Stomach (tissue), 9 donors: ENCODE measurements around the gene EYA2. TPM values are rescaled to one million over a fixed set of nuclear protein-coding genes. Genes with fewer than 3 reads are reported as not detected.

Source experiments
- DNase-seq, 2 donors: peaks; one replicate each; pipeline versions ENCODE4 v3.0.0 to v3.0.0-alpha.2; 2013 to 2019
- H3K27ac ChIP-seq, 5 donors: fragments of 200-600 bp in 4 of 5; sonication (generic) in 4 of 5; one replicate each; pipeline ENCODE4 v1.5.1; 2013 to 2019; ENCODE audit warnings: mild to moderate bottlenecking in 1 of 5, moderate library complexity in 1 of 5
- H3K27me3 ChIP-seq, 3 donors: fragments of 200-600 bp; sonication (generic); one replicate each; pipeline ENCODE4 v1.5.1; 2017 to 2019; ENCODE audit warnings: mixed run types in 1 of 3
- H3K36me3 ChIP-seq, 4 donors: fragments of 200-600 bp; sonication (generic); 1 replicate in 3 of 4; 2 replicates in 1 of 4; pipeline ENCODE4 v1.5.1; 2016 to 2019
- H3K4me1 ChIP-seq, 4 donors: fragments of 200-600 bp; sonication (generic); one replicate each; pipeline ENCODE4 v1.5.1; 2016 to 2019
- H3K4me3 ChIP-seq, 4 donors: fragments of 200-600 bp; sonication (generic) in 3 of 4; one replicate each; pipeline ENCODE4 v1.5.1; 2016 to 2019; ENCODE audit warnings: mild to moderate bottlenecking in 1 of 4
- H3K9me3 ChIP-seq, 4 donors: fragments of 200-600 bp; sonication (generic); one replicate each; pipeline ENCODE4 v1.5.1; 2016 to 2019
- CTCF ChIP-seq, 7 experiments: fragments of 450-650 bp in 4 of 7; fragments of 200-600 bp in 3 of 7; sonication (generic) in 3 of 7; IDR thresholded peaks; one replicate each; pipeline ENCODE4 v1.5.1; 2016 to 2019; ENCODE audit warnings: antibody characterized with exemption in 7 of 7, control low read depth in 2 of 7, mild to moderate bottlenecking in 1 of 7
- EP300 ChIP-seq: sonication (generic); formaldehyde crosslinking; IDR thresholded peaks from one replicate; pipeline ENCODE4 v1.6.1; 2017; ENCODE audit warnings: antibody characterized with exemption
- POLR2A ChIP-seq, 4 donors: fragments of 450-650 bp; IDR thresholded peaks; one replicate each; pipeline ENCODE4 v1.6.1; 2016; ENCODE audit warnings: antibody characterized with exemption in 4 of 4, control low read depth in 2 of 4, mild to moderate bottlenecking in 1 of 4, moderate library complexity in 1 of 4
- POLR2AphosphoS5 ChIP-seq, 3 donors: sonication (generic); formaldehyde crosslinking; IDR thresholded peaks; one replicate each; pipeline ENCODE4 v1.6.1; 2016; ENCODE audit warnings: antibody characterized with exemption in 3 of 3
- WGBS, 5 donors: extraction: QIAGEN DNeasy Blood & Tissue Kit in 3 of 5; methylation state at CpG; one replicate each; pipeline versions ENCODE4 v1.1.5 to v1.1.7; 2013 to 2018; 5-methylcytosine and 5-hydroxymethylcytosine counted together
- intact Hi-C: fragments of 100-400 bp; cut with DNase I; formaldehyde crosslinking; loops from one replicate; pipeline ENCODE4 v1.15.1; 2023; ENCODE audit warnings: low total_unique reads
- polyA plus RNA-seq, 3 donors: library from polyadenylated mRNA; stranded (reverse); fragments of 200-250 nt; gene quantifications; one replicate each; pipeline ENCODE4 v1.2.3, GENCODE V29; 2013
- total RNA-seq, 5 donors: library from RNA; depleted of rRNA; stranded (reverse); fragments of >200 nt; gene quantifications; one replicate each; pipeline versions ENCODE4 v1.1.0 to v1.2.3, GENCODE V29; 2014 to 2016
- donor health status: healthy with polysubstance abuse.
- donor health status: Bipolar disorder and iron deficiency.
- donor health status: healthy.

The EYA2 gene
- total and polyA plus RNA-seq, 8 donors, result 1.8 to 86.2 (median 5.5) TPM

GRCh38 chr20:47159166-47159565, 264.5 kb downstream of the EYA2 start:
- peaks cover 0 to 7% (median 0%) of the 10 kb centered on the region in 3 donors for H3K27me3 ChIP-seq
- TF ChIP-seq EP300, result no peak
- TF ChIP-seq POLR2AphosphoS5 (IDR thresholded peaks at IDR 0.05), result no peak
- TF ChIP-seq CTCF (IDR thresholded peaks at IDR 0.05), result no peak
- no peak for TF ChIP-seq POLR2A (IDR thresholded peaks at IDR 0.05)
- no peak overlapping the region for H3K27ac ChIP-seq
- 71 to 85% (median 82%) methylated on average over 5 of the region's 5 CpGs for WGBS, 5 donors
- H3K9me3 ChIP-seq, result peaks cover 0 to under 1% (median 0%) of the 10 kb centered on the region in 4 donors
- intact Hi-C loops, result no loop called here
- H3K4me1 ChIP-seq, result no peaks in the 10 kb centered on the region
- no peaks in the 10 kb centered on the region for H3K36me3 ChIP-seq
- no peak overlapping the region for H3K4me3 ChIP-seq
- no peak for DNase-seq

GRCh38 chr20:47160240-47160639, 265.6 kb downstream of the EYA2 start:
- Histone ChIP-seq H3K4me1 (no peaks in the 10 kb centered on the region), H3K27ac (no peak overlapping the region), H3K36me3 (no peaks in the 10 kb centered on the region), H3K4me3 (no peak overlapping the region), H3K27me3 (peaks cover 0 to 4% (median 0%) of the 10 kb centered on the region in 3 donors), H3K9me3 (no peaks in the 10 kb centered on the region)
- DNase-seq, result no peak
- intact Hi-C loops, result no loop called here
- WGBS, 5 donors, result 86 to 95% (median 91%) methylated on average over 7 of the region's 7 CpGs
- TF ChIP-seq POLR2A (IDR thresholded peaks at IDR 0.05) (no peak), EP300 (no peak), POLR2AphosphoS5 (IDR thresholded peaks at IDR 0.05) (no peak), CTCF (IDR thresholded peaks at IDR 0.05) (no peak)

GRCh38 chr20:47160992-47161391, 266.3 kb downstream of the EYA2 start:
- H3K4me1 ChIP-seq, result no peaks in the 10 kb centered on the region
- no peak for DNase-seq
- H3K36me3 ChIP-seq, result no peaks in the 10 kb centered on the region
- 84 to 98% (median 90%) methylated on average over 13 to 14 of the region's 14 CpGs for WGBS, 5 donors
- no peaks in the 10 kb centered on the region for H3K27me3 ChIP-seq
- TF ChIP-seq CTCF (IDR thresholded peaks at IDR 0.05) (no peak), POLR2AphosphoS5 (IDR thresholded peaks at IDR 0.05) (no peak), EP300 (no peak), POLR2A (IDR thresholded peaks at IDR 0.05) (no peak)
- no peak overlapping the region for H3K4me3 ChIP-seq
- no peaks in the 10 kb centered on the region for H3K9me3 ChIP-seq
- H3K27ac ChIP-seq, result no peak overlapping the region
- intact Hi-C loops, result no loop called here

- no peak overlapping the region for H3K4me3 ChIP-seq
- H3K9me3 ChIP-seq, result no peaks in the 10 kb centered on the region
- H3K36me3 ChIP-seq, result no peaks in the 10 kb centered on the region
- WGBS, 5 donors, result 91 to 96% (median 93%) methylated on average over 10 of the region's 10 CpGs
- intact Hi-C loops, result no loop called here
- H3K4me1 ChIP-seq, result no peaks in the 10 kb centered on the region
- no peaks in the 10 kb centered on the region for H3K27me3 ChIP-seq
- no peak for DNase-seq
- TF ChIP-seq POLR2A (IDR thresholded peaks at IDR 0.05), result no peak
- no peak for TF ChIP-seq EP300
- TF ChIP-seq CTCF (IDR thresholded peaks at IDR 0.05), result no peak
- no peak overlapping the region for H3K27ac ChIP-seq
Measured at GRCh38 chr20:47161411-47161810, 266.8 kb downstream of the EYA2 start.
